ENCODE results near the gene BPIFB2.
"Not testable (repeated sequence)": the region's sequence is repeated elsewhere in the genome, so short reads cannot be mapped to it uniquely, and the experiment has no call there.

The BPIFB2 gene, protein sequence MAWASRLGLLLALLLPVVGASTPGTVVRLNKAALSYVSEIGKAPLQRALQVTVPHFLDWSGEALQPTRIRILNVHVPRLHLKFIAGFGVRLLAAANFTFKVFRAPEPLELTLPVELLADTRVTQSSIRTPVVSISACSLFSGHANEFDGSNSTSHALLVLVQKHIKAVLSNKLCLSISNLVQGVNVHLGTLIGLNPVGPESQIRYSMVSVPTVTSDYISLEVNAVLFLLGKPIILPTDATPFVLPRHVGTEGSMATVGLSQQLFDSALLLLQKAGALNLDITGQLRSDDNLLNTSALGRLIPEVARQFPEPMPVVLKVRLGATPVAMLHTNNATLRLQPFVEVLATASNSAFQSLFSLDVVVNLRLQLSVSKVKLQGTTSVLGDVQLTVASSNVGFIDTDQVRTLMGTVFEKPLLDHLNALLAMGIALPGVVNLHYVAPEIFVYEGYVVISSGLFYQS

GRCh38 chr20:33007376-33008335 is at the start of gene BPIFB2:
Gene BPIFB2 (plus strand): TSS chr20:33007704. CDS start chr20:33008575, 871 bp downstream.
- no peak for DNase-seq (ENCODE audit: low read depth in 1 of 2, low spot score in 1 of 2)

- no peak for DNase-seq (ENCODE audit: low read depth in 1 of 2, low spot score in 1 of 2)
These were observed 48.9 kb upstream of the BPIFB2 start for GRCh38 chr20:32958574-32958973.

DNA sequence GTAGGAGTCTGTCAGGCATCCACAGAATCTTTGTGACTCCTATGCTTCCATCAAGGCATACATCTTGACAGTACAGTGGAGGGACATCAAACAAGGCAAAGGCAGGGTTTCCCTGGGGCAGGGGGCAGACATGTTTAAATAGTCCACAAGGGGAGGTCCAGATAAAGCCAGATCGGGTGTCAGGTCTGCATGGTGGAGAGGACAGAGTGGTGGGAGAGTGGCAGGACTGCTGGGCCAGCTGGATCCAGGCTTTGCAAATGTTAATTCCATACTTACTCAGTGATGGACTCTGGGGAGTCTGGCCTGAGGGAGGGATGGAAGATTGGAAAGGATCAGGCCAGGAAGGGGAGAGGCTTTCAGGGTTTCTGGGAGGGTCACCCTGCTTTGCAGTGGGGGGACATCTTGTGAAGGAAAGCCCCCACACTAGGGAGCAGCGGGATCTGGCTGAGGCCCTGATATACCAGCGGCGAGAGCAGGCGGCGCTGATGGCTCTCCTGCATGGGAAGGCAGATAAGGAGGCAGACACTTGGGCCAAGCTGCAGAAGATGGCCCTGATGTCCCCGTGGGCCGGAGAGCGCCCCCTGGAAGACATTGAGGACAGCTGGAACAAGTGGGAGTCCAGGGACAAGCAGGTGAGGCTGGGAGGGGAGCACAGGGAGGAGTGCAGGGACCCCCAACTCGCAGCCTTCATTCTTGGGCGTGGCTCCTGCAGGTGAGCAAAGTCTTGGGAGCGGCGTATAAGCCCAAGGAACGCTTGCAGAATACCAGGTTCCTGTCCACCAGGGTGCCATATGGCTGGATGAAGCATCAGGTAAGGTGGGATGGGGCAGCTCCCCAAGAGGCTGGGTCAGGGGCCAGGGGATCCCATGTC is 47.9 kb upstream of the BPIFB2 start:
- DNase-seq (ENCODE audit: low read depth in 1 of 2, low spot score in 1 of 2): no peak

DNA sequence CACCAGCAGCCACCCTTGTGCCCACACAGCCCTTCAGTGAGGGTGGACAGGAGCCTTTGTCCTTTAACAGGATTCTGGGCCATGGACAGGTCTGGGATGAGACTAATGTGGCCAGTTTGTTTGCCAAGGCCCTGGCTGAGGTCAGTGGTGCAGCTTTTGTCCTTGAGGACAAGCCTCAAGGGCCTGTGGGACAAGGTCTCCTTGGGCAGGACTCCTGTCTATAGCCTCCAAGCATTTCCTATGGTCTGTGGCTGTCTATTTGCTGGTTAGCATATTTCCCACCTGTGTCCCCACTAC is 47.3 kb upstream of the BPIFB2 start:
- DNase-seq (ENCODE audit: low read depth in 1 of 2, low spot score in 1 of 2): no peak

DNA sequence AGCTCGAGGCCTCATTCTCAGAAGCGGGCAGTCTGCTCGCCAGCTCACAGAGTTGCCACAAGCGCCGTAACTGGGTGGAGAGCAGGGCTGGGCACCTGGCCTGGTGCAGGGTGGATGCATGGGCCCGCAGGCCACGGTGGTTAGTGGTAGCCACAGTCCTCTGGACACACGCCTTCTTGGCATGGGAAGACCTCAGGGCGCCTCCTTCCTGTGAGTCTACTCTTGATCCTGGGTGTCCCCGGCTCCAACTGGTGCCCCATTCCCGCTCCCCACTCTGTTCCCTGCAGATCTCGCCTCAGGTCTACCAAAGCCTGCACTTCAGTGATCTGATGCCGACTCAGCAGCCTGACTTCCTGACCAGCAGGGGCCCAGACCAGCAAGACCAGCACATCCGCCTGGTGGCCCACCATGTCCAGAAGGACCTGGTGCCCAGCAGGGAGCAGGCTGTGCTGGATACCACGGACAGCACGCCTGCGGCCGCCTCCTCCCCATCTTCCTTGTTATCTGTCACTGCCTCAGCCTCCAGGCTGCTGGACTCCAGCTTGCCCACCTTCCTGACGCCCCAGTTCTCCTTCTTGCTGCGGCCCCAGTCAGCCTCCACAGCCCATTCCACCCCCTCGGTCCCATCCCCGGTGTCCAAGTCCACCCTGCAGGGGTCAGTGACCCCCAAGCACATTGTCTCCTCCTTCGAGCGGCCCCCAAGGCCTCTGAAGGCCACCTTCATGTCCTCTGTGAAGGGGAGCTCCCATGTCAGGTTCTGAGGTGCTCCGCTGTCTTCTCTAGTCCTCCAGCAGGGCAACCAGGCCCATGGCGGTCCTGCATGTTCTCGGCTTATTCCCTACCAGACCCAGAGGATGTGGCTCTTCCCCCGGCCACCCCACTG is 46.4 kb upstream of the BPIFB2 start:
- DNase-seq (ENCODE audit: low read depth in 1 of 2, low spot score in 1 of 2): no peak

GRCh38 chr20:32962053-32962452 is 45.5 kb upstream of the BPIFB2 start:
- DNase-seq (ENCODE audit: low read depth in 1 of 2, low spot score in 1 of 2): no peak

- not testable (repeated sequence) for DNase-seq (ENCODE audit: low read depth in 1 of 2, low spot score in 1 of 2)
These were observed 44.9 kb upstream of the BPIFB2 start for GRCh38 chr20:32962646-32963045.

DNA sequence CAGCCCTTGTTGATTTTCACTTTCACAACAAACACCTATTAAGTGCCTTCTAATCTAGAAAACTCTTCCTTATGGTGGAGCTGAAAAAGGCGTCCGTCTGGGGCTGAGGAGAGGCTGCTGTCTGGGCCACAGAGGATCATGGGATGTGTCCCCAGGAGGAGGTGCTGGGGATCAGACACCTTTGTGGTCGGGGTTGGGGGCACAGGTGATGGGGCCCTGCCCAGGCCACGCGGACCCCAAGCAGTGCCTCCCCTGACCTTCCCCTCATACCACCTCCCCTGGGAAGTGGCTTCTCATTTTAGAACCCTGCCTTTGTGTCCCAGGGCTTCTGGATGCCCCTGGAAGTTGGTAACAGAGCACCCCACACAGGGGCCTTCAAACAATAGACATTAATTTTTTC is 44.3 kb upstream of the BPIFB2 start:
- no peak for DNase-seq (ENCODE audit: low read depth in 1 of 2, low spot score in 1 of 2)

- DNase-seq (ENCODE audit: low read depth in 1 of 2, low spot score in 1 of 2): no peak
These were observed 42.9 kb upstream of the BPIFB2 start for GRCh38 chr20:32964575-32964974.

DNA sequence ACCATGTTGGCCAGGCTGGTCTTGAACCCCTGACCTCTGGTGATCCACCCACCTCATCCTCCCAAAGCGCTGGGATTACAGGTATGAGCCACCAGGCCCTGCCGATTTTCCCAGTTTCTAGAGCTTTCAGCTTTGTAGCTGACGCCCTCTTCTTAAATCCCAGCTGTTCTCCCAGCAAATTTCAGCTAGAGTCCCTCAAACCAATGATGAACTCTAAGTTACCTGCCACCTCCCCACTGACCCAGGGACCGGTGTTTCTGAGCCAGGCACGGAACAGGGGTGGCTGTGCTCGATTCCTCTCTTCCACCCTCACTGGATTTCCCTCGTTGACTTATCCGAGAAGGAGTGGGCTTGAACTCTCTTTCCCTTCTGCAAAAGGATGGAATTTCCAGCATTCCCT is 42.4 kb upstream of the BPIFB2 start:
- no peak for DNase-seq (ENCODE audit: low read depth in 1 of 2, low spot score in 1 of 2)

DNA sequence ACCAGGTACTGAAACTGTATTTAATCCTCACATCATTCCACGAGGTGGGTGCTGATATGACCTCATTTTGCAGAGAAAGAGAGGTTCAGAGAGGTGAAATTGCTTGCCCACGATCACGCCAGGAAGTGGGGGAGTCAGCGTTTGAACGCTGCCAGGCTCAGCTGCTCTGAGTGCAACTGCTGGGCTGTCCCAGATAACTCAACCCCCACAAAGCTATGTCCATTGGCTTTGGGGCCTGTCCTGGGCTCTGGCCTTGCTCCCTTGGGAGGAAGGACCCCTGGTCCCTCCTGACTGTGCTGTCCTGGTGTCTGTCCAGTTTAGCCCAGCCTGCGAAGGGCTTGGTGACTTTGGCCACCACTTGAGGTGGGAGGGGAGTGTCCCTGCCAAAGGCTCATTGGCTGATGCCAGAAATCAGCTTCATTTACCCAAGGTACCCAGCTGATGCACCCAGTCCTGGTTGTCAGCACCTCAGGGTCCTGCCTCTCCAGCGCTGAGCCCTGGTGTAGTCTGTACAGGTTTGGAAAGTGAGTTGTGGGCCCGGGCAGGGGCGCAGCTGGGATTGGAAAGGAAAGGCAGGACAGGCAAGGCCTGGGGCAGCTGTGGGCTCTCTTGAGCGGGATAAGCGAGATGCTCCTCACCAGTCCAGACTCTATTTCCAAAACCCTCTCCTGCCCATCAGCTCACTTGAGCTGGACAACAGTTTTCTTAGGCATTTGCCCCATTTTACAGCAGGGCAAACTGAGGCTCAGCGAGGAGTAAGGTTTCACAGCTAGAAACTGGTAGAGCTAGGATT is 41.7 kb upstream of the BPIFB2 start:
- DNase-seq (ENCODE audit: low read depth in 1 of 2, low spot score in 1 of 2): no peak

DNA sequence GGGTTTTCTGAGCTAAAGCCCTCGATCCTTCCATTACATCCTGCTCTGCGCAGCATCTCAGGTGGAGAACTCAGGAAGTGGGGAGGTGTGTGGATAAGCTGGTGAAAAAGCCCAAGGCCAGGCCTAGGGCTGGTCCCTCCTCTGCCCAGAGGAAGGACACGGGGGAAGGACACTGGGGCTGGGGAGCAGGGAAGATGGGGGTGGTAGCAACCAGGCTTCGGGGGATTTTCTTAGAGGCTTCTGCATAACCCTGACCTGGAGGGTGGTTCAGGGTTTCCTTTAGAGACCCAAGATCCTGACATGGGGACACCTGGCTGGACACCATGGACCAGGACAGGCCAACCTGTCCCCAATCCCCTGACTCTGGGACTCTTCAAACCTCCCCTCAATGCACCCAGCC is 41.1 kb upstream of the BPIFB2 start:
- DNase-seq (ENCODE audit: low read depth in 1 of 2, low spot score in 1 of 2): no peak

DNA sequence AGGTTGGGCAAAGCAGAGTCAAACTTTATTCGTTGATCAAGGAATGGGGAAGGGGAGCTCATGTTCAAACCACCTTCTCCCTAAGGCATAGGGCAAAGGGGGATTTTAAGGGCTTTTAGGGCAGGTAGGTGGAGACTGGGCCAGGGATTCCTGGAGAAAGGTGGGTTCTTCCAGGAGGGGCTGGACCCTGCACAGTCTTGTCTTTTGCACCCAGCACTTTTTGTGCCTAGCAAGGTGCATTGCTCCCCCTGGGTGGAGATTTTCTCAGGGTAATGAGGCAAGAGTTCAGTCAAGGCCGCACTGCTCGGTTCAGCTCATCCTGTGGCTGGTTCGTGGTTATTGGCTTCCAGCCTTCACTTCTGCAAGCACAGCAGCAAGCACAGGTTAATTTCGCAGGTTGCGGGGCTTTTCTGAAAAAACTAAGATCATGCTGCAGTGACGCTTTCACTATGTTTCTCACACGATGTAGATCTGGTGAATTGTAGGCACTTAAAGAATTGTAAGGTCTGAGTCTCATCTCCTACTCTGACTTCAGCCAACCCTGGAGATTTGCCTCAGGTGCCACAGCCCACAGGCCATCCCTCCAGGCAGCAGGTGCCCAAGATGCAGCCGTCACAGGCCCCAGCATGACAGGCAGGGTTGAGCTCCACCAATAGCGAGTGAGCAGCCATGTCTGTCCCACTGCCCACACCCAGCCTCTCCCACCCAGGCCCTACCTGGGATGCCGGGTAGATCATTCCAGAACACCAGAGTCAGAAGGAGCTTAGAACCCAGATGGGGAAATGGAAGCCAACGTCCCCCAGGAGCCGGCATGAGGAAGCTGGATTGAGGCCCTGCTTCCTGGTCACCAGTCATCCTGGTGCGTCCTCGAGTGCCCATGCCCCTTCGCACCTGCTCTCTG is 40.4 kb upstream of the BPIFB2 start:
- DNase-seq (ENCODE audit: low read depth in 1 of 2, low spot score in 1 of 2): no peak

- no peak for DNase-seq (ENCODE audit: low read depth in 1 of 2, low spot score in 1 of 2)
These were observed 39.5 kb upstream of the BPIFB2 start for GRCh38 chr20:32967961-32968457.

- no peak for DNase-seq (ENCODE audit: low read depth in 1 of 2, low spot score in 1 of 2)
These were observed 38.8 kb upstream of the BPIFB2 start for GRCh38 chr20:32968478-32969241.

- DNase-seq (ENCODE audit: low read depth in 1 of 2, low spot score in 1 of 2): no peak
These were observed 38.0 kb upstream of the BPIFB2 start for GRCh38 chr20:32969356-32970114.

Data from activated T-helper 1 cell treated with anti-CD3 and anti-CD28 coated beads, Interleukin-2, amount 50 U/mL, for 16 hours (primary cell).